HG03378 (cell line): Measurements from ENCODE around the gene POLA1.

Experiments
- ATAC-seq: cut with Tn5 transposase; IDR thresholded peaks from one replicate; pipeline ENCODE4 v1.9.1; 2021; ENCODE audit warnings: mild to moderate bottlenecking, moderate library complexity; ENCODE audit not compliant: unreplicated experiment

Gene POLA1

GRCh38 chrX:25005034-25005381 is 311.3 kb downstream of the POLA1 start:
- ATAC-seq = no peak

- no peak for ATAC-seq
Observed at GRCh38 chrX:25005382-25006185, 311.9 kb downstream of the POLA1 start.

GRCh38 chrX:25006586-25007058 is 312.9 kb downstream of the POLA1 start:
- no peak for ATAC-seq

- no peak for ATAC-seq
Observed at GRCh38 chrX:25007059-25008053, 313.6 kb downstream of the POLA1 start.

GRCh38 chrX:25009407-25009806 is 315.7 kb downstream of the POLA1 start:
- ATAC-seq = no peak

GRCh38 chrX:25010784-25011588 is 317.3 kb downstream of the POLA1 start:
- no peak for ATAC-seq

GRCh38 chrX:25011589-25012432 is 318.1 kb downstream of the POLA1 start:
- no peak for ATAC-seq

GRCh38 chrX:25012433-25012735 is 318.7 kb downstream of the POLA1 start:
- ATAC-seq = no peak

- no peak for ATAC-seq
Observed at GRCh38 chrX:25012793-25013631, 319.3 kb downstream of the POLA1 start.

- ATAC-seq = no peak
Observed at GRCh38 chrX:25013632-25014365, 320.1 kb downstream of the POLA1 start.

GRCh38 chrX:25014366-25014838 is 320.7 kb downstream of the POLA1 start:
- ATAC-seq = no peak

- peak; percentile 64 for ATAC-seq
Observed at GRCh38 chrX:25015486-25016360, 322.0 kb downstream of the POLA1 start, which contains the start of gene ARX. Gene ARX (minus strand): TSS chrX:25015965. CDS start chrX:25015737, 228 bp downstream.

- ATAC-seq = no peak
Observed at GRCh38 chrX:25016361-25016671, 322.6 kb downstream of the POLA1 start.

- no peak for ATAC-seq
Observed at GRCh38 chrX:25016938-25017598, 323.4 kb downstream of the POLA1 start.

GRCh38 chrX:25017667-25018247 is 324.0 kb downstream of the POLA1 start:
- no peak for ATAC-seq

- ATAC-seq = no peak
Observed at GRCh38 chrX:25018682-25019081, 325.0 kb downstream of the POLA1 start.
